GM19438 (cell line): ENCODE results near the gene CGB5.

Experiments
- ATAC-seq: cut with Tn5 transposase; IDR thresholded peaks from one replicate; pipeline ENCODE4 v1.9.1; 2021; ENCODE audit warnings: low read depth; ENCODE audit not compliant: unreplicated experiment

CGB5 gene

GRCh38 chr19:49085020-49085867 lies 41.6 kb downstream of the CGB5 start, which contains the start of gene SNRNP70:
TSS of gene SNRNP70 (plus strand) at chr19:49085451. CDS start at chr19:49086415, 964 bp downstream.
- peak; percentile 85 for ATAC-seq

DNA sequence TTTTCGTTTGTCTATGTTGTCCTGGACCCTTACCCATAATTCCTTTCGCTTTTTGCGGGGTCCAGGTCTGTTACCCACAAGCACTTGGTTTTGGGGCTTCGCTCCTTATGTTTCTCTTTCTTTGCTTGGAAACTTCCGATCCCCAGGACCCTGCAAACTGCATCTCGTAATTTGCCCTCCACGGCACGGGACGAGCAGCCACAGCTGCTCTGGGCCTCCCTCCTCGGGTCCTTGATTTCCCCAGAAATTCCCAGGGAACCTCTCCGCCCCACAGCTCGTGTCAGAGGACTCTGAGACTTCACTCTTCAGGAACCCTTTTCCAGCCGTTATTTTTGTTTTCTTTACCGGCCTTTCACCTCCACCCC lies 42.2 kb downstream of the CGB5 start:
- ATAC-seq: no peak

GRCh38 chr19:49086296-49086695 lies 42.6 kb downstream of the CGB5 start:
- ATAC-seq: no peak

DNA sequence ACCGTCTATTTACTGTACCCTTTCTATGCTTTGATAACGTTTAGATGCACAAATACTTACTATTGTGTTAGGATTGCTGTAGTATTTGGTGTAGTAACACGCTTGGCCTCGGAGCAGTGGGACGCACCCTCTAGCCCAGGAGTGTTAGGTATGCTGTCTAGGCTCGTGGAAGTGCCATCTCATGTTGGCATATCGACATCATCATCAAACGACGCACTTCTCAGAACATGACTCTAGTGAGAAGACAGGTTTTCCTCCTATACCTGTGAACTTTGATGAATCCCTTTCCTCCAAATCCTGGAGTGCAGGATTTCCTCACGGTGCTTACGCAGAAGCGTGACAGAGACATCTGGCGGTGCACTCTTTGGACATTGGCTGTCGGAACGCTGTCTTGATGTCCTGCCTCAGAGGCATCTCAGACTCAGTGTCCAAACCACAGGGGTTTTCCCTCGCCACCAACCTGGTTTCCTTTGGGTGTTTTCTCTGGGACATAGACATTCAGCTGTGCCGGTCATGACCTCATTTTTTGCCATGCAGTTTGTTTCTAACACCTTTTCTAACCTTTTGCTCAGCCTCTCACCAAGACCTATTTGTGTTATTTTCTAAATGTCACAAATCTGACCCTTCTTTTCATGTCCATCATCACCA lies 47.9 kb downstream of the CGB5 start:
- no peak for ATAC-seq

DNA sequence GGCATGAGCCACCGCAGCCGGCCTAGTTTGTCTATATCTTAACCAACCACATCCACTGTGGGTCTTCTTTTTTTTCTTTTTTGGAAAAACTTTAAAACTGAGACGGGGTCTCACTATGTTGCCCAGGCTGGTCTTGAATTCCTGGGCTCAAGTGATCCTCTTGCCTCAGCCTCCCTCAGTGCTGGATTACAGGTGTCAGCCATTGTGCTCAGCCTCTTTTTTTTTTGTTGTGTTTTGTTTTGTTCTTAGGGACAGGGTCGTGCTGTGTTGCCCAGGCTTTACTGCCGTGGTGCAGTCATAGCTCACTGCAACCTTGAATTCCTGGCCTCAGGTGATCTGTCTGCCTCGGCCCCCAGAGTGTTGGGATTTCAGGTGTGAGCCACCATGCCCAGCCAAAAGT lies 49.0 kb downstream of the CGB5 start:
- no peak for ATAC-seq
